ENCODE measurements around the gene VANGL2.

GRCh38 chr1:160429702-160430535 lies 29.6 kb downstream of the VANGL2 start:
- TF ChIP-seq CTCF (IDR thresholded peaks at IDR 0.05) (no peak), POLR2AphosphoS5 (IDR thresholded peaks at IDR 0.05) (no peak), POLR2A (IDR thresholded peaks at IDR 0.05) (no peak), EP300 (IDR thresholded peaks at IDR 0.05) (no peak)
